Skeletal muscle tissue (tissue), 4 donors: Measurements from ENCODE around the gene ANKS3. TPM values are rescaled to one million over a fixed set of nuclear protein-coding genes. Genes with fewer than 3 reads are reported as not detected.
A peak's percentile ranks its signal among the peaks of the same experiment; 100 is the strongest.

ENCODE experiments used
- H3K27ac ChIP-seq: one replicate; pipeline ENCODE4 v1.7.0; 2013; ENCODE audit warnings: mild to moderate bottlenecking, low read depth, low read length, inconsistent platforms
- H3K27me3 ChIP-seq, 3 donors: one replicate each; pipeline ENCODE4 v1.7.0; 2013; ENCODE audit warnings: low read length in 3 of 3; ENCODE audit not compliant: control insufficient read depth in 3 of 3, insufficient read depth in 3 of 3
- H3K36me3 ChIP-seq, 3 donors: one replicate each; pipeline ENCODE4 v1.7.0; 2013; ENCODE audit warnings: low read length in 3 of 3; ENCODE audit not compliant: control insufficient read depth in 3 of 3, insufficient read depth in 3 of 3
- H3K4me1 ChIP-seq, 3 donors: one replicate each; pipeline ENCODE4 v1.7.0; 2013; ENCODE audit warnings: low read length in 3 of 3, mild to moderate bottlenecking in 3 of 3; ENCODE audit not compliant: control insufficient read depth in 3 of 3, insufficient read depth in 3 of 3
- H3K4me3 ChIP-seq, 3 donors: one replicate each; pipeline ENCODE4 v1.7.0; 2013; ENCODE audit warnings: low read length in 3 of 3
- H3K9ac ChIP-seq, 3 donors: one replicate each; pipeline ENCODE4 v1.7.0; 2013; ENCODE audit warnings: low read length in 3 of 3, mild to moderate bottlenecking in 3 of 3, moderate library complexity in 2 of 3, low read depth in 1 of 3
- H3K9me3 ChIP-seq, 3 donors: one replicate each; pipeline ENCODE4 v1.7.0; 2013; ENCODE audit warnings: low read length in 3 of 3; ENCODE audit not compliant: control insufficient read depth in 3 of 3
- total RNA-seq: library from RNA; depleted of rRNA; stranded (reverse); fragments of >200 nt; gene quantifications from one replicate; pipeline ENCODE4 v1.2.3, GENCODE V29; 2014
- donor health status: Osteomylitis.

Gene ANKS3
- total RNA-seq, 1 donor from 2014 or later: 15.1 TPM

DNA sequence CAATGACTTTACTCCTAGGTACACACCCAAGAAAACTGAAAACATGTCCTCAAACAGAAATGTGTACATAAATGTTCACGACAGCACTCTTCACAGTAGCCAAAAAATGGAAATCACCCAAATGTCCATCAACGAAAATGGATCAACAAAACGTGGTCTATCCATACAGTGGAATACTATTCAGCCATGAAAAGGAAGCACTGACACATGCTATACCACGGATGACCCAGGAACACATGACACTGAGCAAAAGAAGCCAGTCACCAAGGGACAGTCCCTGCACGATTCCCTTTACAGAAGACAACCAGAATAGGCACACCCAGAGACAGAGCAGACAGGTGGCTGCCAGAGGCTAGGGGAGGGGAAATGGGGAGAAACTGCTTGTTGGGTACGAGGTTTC lies 21.6 kb upstream of the ANKS3 start:
- Histone ChIP-seq H3K4me3 (no peak overlapping the region), H3K27me3 (no peaks in the 10 kb centered on the region), H3K36me3 (peaks cover 59 to 74% (median 70%) of the 10 kb centered on the region in 3 donors), H3K4me1 (no peaks in the 10 kb centered on the region), H3K9me3 (no peaks in the 10 kb centered on the region), H3K27ac (no peak overlapping the region), H3K9ac (no peak overlapping the region)

DNA sequence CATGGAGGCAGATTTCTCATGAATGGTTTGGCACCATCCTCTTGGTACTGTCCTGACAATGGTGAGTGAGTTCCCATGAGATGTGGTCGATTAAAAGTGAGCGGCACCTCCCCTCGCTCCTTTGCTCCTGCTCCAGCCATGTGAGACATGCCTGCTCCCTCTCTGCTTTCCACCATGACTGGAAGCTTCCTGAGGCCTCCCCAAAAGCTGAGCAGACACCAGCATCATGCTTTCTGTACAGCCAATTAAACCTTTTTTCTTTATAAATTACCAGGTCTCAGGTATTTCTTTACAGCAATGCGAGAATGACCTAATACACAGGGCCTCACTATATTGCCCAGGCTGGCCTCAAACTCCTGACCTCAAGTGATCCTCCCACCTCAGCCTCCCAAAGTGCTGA lies 20.8 kb upstream of the ANKS3 start:
- no peaks in the 10 kb centered on the region for H3K4me1 ChIP-seq
- peaks cover 53 to 68% (median 67%) of the 10 kb centered on the region in 3 donors for H3K36me3 ChIP-seq
- no peaks in the 10 kb centered on the region for H3K9me3 ChIP-seq
- H3K27me3 ChIP-seq: no peaks in the 10 kb centered on the region
- no peak overlapping the region for H3K27ac ChIP-seq
- no peak overlapping the region for H3K4me3 ChIP-seq
- no peak overlapping the region for H3K9ac ChIP-seq

DNA sequence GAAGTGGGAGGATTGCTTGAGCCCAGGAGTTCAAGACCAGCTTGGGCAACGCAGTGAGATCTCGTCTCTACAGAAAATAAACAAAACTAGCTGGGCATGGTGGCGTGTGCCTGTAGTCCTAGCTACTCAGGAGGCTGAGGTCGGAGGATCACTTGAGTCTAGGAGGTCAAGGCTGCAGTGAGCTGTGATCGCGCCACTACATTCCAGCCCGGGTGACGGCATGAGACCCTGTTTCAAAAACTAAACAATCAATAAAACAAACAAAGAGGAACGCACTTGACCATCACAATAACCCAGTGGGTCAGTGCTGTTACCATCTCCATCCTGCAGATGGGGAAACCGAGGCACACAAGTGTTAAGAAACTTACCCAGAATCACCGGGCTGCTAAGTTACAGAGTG lies 19.2 kb upstream of the ANKS3 start:
- no peak overlapping the region for H3K27ac ChIP-seq
- no peak overlapping the region for H3K4me3 ChIP-seq
- peaks cover 44 to 55% (median 54%) of the 10 kb centered on the region in 3 donors for H3K36me3 ChIP-seq
- H3K9ac ChIP-seq: no peak overlapping the region
- no peaks in the 10 kb centered on the region for H3K27me3 ChIP-seq
- H3K9me3 ChIP-seq: no peaks in the 10 kb centered on the region
- H3K4me1 ChIP-seq: no peaks in the 10 kb centered on the region

DNA sequence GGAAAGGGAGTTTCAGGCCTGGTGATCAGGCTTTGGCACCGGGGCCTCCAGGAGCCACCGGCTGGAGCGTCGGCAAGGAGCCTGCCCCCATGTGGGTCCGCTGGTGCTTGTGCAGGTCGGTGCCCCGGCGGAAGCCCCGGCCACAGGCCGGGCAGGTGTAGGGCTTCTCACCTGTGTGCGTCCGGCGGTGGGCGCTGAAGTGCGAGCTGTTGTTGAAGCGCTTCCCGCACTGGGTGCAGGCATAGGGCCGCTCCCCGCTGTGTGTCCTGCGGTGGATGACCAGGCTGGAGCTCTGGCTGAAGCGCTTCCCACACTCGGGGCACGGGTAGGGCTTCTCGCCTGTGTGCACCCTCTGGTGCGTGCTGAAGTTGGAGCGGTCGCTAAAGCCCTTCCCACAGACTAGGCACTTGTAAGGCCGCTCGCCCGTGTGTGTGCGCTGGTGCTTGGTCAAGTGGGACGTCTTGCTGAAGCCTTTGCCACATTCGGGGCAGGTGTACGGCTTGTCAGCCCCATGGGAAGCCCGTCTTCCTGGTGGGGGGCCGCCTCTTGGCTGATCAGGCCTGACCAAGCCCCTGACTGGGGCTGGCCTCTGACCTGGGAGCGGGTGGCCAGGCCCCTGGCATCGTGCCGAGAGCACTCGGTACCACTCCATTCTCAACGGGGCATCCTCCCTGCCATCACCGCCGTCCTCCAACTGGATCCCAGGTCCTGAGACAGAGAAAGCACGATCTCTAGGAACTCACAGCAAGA lies 18.5 kb upstream of the ANKS3 start:
- no peaks in the 10 kb centered on the region for H3K27me3 ChIP-seq
- no peaks in the 10 kb centered on the region for H3K4me1 ChIP-seq
- H3K4me3 ChIP-seq: no peak overlapping the region
- no peaks in the 10 kb centered on the region for H3K9me3 ChIP-seq
- peaks cover 41 to 53% (median 51%) of the 10 kb centered on the region in 3 donors for H3K36me3 ChIP-seq
- no peak overlapping the region for H3K9ac ChIP-seq
- H3K27ac ChIP-seq: no peak overlapping the region

DNA sequence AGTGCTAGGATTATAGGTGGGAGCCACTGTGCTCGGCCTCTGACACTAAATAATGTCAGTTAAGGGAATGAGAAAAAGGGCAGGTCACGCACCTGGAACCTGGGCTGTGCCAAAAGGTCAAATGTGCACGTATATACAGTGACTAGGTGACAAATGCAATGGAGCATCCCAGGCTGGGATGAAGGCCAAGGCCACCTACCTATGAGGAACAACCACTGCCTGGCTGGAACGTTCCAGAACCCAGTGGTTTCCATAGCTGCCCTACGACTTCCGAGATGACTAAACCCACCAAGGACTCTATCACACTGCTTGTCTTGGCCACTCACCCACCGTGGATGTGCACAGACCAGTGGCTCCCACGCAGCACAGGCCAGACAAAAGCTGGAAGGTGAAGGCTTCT lies 16.8 kb upstream of the ANKS3 start:
- Histone ChIP-seq H3K27ac (no peak overlapping the region), H3K36me3 (peaks cover 38 to 50% (median 47%) of the 10 kb centered on the region in 3 donors), H3K27me3 (no peaks in the 10 kb centered on the region), H3K4me3 (no peak overlapping the region), H3K4me1 (peaks cover 0 to 10% (median 4%) of the 10 kb centered on the region in 3 donors), H3K9ac (no peak overlapping the region), H3K9me3 (no peaks in the 10 kb centered on the region)

DNA sequence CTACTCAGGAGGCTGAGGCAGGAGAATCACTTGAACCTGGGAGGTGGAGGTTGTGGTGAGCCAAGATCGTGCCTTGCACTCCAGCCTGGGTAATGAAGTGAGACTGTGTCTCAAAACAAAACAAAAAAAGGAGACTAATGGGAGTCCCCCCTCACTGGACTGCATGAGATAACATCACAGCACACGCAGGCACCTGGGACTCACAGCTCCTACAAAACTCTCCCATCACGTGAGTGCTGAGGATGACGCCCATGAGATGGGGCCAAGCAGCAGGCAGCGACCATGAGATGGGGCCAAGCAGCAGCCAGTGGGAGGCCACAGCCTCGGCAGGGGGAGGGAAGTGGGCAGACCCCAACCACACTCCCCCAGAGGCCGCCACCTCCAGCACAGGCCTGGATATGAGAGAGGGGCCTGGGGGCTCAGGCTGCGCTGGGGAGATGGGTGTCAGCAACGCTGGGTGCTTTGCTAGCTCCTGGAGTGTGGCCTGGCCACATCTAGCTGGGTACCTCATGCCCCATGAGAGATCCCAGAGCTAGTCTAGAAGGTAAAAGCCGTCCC lies 15.7 kb upstream of the ANKS3 start:
- H3K36me3 ChIP-seq: peaks cover 33 to 42% (median 39%) of the 10 kb centered on the region in 3 donors
- H3K9me3 ChIP-seq: no peaks in the 10 kb centered on the region
- H3K4me1 ChIP-seq: peaks cover 0 to 10% (median 4%) of the 10 kb centered on the region in 3 donors
- no peaks in the 10 kb centered on the region for H3K27me3 ChIP-seq
- no peak overlapping the region for H3K9ac ChIP-seq
- no peak overlapping the region for H3K27ac ChIP-seq
- H3K4me3 ChIP-seq: no peak overlapping the region

DNA sequence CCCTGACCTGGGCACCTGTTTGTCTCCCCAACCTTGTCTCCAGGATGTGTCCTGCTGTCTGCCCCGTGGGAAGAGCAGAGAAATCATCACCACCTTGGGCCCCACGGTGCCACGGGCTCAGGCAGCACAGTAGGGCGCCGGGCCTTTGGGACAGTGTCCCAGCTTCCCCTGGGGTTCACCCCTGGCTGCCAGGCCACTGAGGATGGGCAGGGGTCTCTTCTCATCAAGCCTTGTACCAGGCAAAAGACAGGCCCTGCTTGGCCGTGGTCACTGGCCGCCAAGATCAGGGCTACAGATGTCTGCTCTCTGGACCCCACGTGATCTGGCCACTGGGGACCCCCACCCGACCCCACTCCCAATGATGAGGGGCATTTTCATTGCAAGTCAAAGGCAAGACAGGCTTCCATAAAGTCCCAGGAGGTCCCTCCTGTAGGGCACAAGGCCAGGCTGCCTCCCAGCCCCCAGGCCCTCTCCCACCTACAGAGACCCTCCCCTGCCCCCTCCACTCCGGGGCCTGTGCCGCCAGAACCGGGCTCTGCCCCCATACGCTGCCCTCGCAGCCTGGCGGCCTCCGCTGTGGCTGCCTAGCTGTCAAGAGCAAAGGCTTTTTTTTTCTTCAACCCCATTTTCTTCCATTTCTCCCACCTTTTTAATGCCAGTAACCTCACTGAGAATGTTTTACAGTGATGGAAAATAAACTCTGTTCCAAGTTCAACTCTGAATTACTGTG lies 14.8 kb upstream of the ANKS3 start:
- Histone ChIP-seq H3K27me3 (no peaks in the 10 kb centered on the region), H3K27ac (no peak overlapping the region)

DNA sequence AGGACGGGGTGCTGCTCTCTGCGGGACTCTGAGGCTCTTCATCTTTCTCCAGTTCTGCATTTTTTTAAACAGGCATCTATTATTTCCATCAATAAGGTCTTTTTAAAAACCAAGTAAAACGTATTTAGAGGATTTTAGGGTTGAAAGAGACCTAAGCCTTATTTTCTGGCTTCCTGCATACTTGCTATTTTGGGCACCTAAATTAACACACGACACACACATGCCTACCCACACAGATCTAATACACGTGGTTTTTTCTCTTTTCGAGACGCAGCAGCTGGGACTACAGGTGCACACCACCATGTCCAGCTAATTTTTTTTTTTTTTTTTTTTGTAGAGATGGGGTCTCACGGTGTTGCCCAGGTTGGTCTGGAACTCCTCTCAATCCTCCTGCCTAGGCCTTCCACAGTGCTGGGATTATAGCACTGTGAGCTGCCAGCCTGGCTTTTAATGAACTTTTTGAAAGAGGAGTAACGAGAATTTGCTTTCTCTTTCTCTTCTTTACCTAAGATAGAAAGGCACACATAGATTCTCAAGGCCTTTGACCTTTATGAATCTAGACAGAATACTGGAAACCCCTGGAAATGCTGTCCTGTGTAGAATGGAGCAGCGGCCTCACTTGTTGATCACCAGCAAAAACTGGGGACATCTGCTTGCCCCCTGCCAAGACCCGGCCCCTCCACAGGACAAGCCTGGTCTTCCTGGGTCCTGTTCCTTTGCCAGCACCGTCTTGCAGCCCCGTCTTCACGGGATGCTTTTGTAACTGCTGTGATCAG lies 14.0 kb upstream of the ANKS3 start:
- peaks cover 4 to 15% (median 5%) of the 10 kb centered on the region in 3 donors for H3K4me1 ChIP-seq

More for the DNA sequence above, 14.8 kb upstream of the ANKS3 start:
- Histone ChIP-seq H3K4me1 (peaks cover 0 to 10% (median 4%) of the 10 kb centered on the region in 3 donors), H3K36me3 (peaks cover 28 to 38% (median 34%) of the 10 kb centered on the region in 3 donors), H3K9ac (no peak overlapping the region), H3K9me3 (no peaks in the 10 kb centered on the region), H3K4me3 (no peak overlapping the region)

DNA sequence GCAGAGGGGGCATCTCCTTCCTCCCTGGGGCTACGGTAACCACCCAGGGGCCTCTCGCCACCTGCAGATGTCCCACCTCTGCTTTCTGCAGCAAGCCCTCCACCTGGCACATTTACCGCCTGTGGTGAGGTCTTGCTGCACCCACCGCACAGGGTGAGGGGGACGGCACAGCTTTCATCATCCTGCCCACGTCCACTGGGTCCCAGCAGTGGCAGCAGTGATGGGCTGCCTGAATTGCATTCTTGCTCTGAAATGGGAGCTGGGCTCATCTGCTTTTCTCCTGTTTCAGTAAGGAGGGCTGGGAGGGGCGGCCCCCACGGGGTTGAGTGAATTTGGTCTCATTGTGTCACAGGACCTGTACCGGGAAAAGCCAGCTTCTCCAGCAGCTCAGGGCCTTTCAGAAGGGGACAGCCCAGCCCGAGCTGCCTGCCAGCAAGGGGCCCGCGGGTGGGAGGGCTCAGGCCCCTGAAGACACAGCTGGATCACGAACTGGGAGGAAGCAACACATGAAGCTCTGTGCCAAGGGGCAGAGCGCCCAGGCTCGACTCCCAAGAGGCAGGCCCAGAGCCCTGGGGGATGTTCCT lies 13.0 kb upstream of the ANKS3 start:
- peaks cover 14 to 21% (median 16%) of the 10 kb centered on the region in 3 donors for H3K36me3 ChIP-seq
- H3K27me3 ChIP-seq: peaks cover 0 to 10% (median 3%) of the 10 kb centered on the region in 3 donors
- no peak overlapping the region for H3K4me3 ChIP-seq
- peaks cover 4 to 18% (median 5%) of the 10 kb centered on the region in 3 donors for H3K4me1 ChIP-seq
- H3K9ac ChIP-seq: peak overlapping the region in 2 of 3 donors; percentile 4 to 28
- H3K9me3 ChIP-seq: no peaks in the 10 kb centered on the region
- H3K27ac ChIP-seq: no peak overlapping the region

More for the DNA sequence above, 14.0 kb upstream of the ANKS3 start:
- H3K36me3 ChIP-seq: peaks cover 23 to 31% (median 26%) of the 10 kb centered on the region in 3 donors
- no peak overlapping the region for H3K27ac ChIP-seq
- H3K4me3 ChIP-seq: no peak overlapping the region
- H3K27me3 ChIP-seq: peaks cover 0 to 5% (median 0%) of the 10 kb centered on the region in 3 donors
- H3K9me3 ChIP-seq: no peaks in the 10 kb centered on the region
- H3K9ac ChIP-seq: no peak overlapping the region
